ENCODE results near the gene DCUN1D2.
"Not testable (repeated sequence)": the region's sequence is repeated elsewhere in the genome, so short reads cannot be mapped to it uniquely, and the experiment has no call there.

Gene DCUN1D2

GRCh38 chr13:113489549-113490495, 689 bp downstream of the DCUN1D2 start:
- DNase-seq, result no peak

- no peak for DNase-seq
Measured at GRCh38 chr13:113489171-113489548, 1.4 kb downstream of the DCUN1D2 start.

- DNase-seq, result no peak
Measured at GRCh38 chr13:113488283-113488682, 2.2 kb downstream of the DCUN1D2 start.

GRCh38 chr13:113486698-113487097, 3.8 kb downstream of the DCUN1D2 start:
- DNase-seq, result no peak

- no peak for DNase-seq
Measured at GRCh38 chr13:113485545-113485944, 5.0 kb downstream of the DCUN1D2 start.

- no peak for DNase-seq
Measured at GRCh38 chr13:113483504-113484293, 6.8 kb downstream of the DCUN1D2 start.

GRCh38 chr13:113483081-113483480, 7.4 kb downstream of the DCUN1D2 start:
- no peak for DNase-seq

GRCh38 chr13:113479179-113479578, 11.3 kb downstream of the DCUN1D2 start:
- no peak for DNase-seq

- no peak for DNase-seq
Measured at GRCh38 chr13:113477724-113478123, 12.8 kb downstream of the DCUN1D2 start.

GRCh38 chr13:113476811-113477210, 13.7 kb downstream of the DCUN1D2 start:
- DNase-seq, result no peak

- DNase-seq, result no peak
Measured at GRCh38 chr13:113475911-113476310, 14.6 kb downstream of the DCUN1D2 start.

- DNase-seq, result no peak
Measured at GRCh38 chr13:113475280-113475679, 15.2 kb downstream of the DCUN1D2 start.

GRCh38 chr13:113474179-113474578, 16.3 kb downstream of the DCUN1D2 start:
- no peak for DNase-seq

- no peak for DNase-seq
Measured at GRCh38 chr13:113472355-113473025, 18.0 kb downstream of the DCUN1D2 start.

- DNase-seq, result no peak
Measured at GRCh38 chr13:113471844-113472243, 18.7 kb downstream of the DCUN1D2 start.

GRCh38 chr13:113470635-113471163, 19.8 kb downstream of the DCUN1D2 start:
- not testable (repeated sequence) for DNase-seq

- DNase-seq, result no peak
Measured at GRCh38 chr13:113470073-113470472, 20.4 kb downstream of the DCUN1D2 start.

GRCh38 chr13:113469582-113469981, 20.9 kb downstream of the DCUN1D2 start:
- DNase-seq, result no peak

GRCh38 chr13:113468472-113469201, 21.9 kb downstream of the DCUN1D2 start:
- no peak for DNase-seq

GRCh38 chr13:113468029-113468428, 22.5 kb downstream of the DCUN1D2 start:
- no peak for DNase-seq

- DNase-seq, result no peak
Measured at GRCh38 chr13:113466383-113466782, 24.1 kb downstream of the DCUN1D2 start.

- DNase-seq, result no peak
Measured at GRCh38 chr13:113465300-113465699, 25.2 kb downstream of the DCUN1D2 start.

Measured in GDM1 (cell line).